NCI-H446 (cell line): ENCODE data around the gene WHRN.

Source experiments
- DNase-seq, 2 experiments: peaks; one replicate each; lab custom pipeline; 2025; lab: John Stamatoyannopoulos, UW

The WHRN gene

GRCh38 chr9:114378883-114379282 is 126.4 kb downstream of the WHRN start:
- no peak for DNase-seq

- DNase-seq = no peak
Measured at GRCh38 chr9:114378016-114378415, 127.3 kb downstream of the WHRN start.

- DNase-seq = no peak
Measured at GRCh38 chr9:114376586-114377445, 128.5 kb downstream of the WHRN start.

GRCh38 chr9:114375386-114376175 is 129.7 kb downstream of the WHRN start:
- DNase-seq = no peak

GRCh38 chr9:114374936-114375335 is 130.3 kb downstream of the WHRN start:
- DNase-seq = no peak

GRCh38 chr9:114373960-114374730 is 131.1 kb downstream of the WHRN start:
- no peak for DNase-seq

GRCh38 chr9:114372921-114373448 is 132.3 kb downstream of the WHRN start:
- no peak for DNase-seq

- DNase-seq = no peak
Measured at GRCh38 chr9:114371973-114372917, 133.0 kb downstream of the WHRN start.

GRCh38 chr9:114371343-114371944 is 133.8 kb downstream of the WHRN start:
- DNase-seq = no peak

- no peak for DNase-seq
Measured at GRCh38 chr9:114370968-114371320, 134.3 kb downstream of the WHRN start.

GRCh38 chr9:114370251-114370967 is 134.9 kb downstream of the WHRN start:
- DNase-seq = no peak

GRCh38 chr9:114369216-114370130 is 135.8 kb downstream of the WHRN start:
- DNase-seq = no peak

- no peak for DNase-seq
Measured at GRCh38 chr9:114367772-114368569, 137.3 kb downstream of the WHRN start.

- no peak for DNase-seq
Measured at GRCh38 chr9:114367366-114367765, 137.9 kb downstream of the WHRN start.

GRCh38 chr9:114366334-114367128 is 138.7 kb downstream of the WHRN start:
- DNase-seq = no peak

- no peak for DNase-seq
Measured at GRCh38 chr9:114365194-114365593, 140.1 kb downstream of the WHRN start.
